Adrenal gland (tissue), 5 donors: ENCODE measurements around the gene PUM2.

ENCODE experiments used
- CTCF ChIP-seq, 6 experiments: fragments of 450-650 bp in 4 of 6; fragments of 200-600 bp in 2 of 6; sonication (generic) in 1 of 6; IDR thresholded peaks; 1 replicate in 5 of 6; 2 replicates in 1 of 6; pipeline versions ENCODE4 v1.5.1 to v1.8.0; 2016 to 2021; ENCODE audit warnings: antibody characterized with exemption in 6 of 6, mild to moderate bottlenecking in 2 of 6, moderate library complexity in 1 of 6
- POLR2A ChIP-seq, 2 donors: fragments of 450-650 bp; IDR thresholded peaks; one replicate each; pipeline ENCODE4 v1.6.1; 2017; ENCODE audit warnings: antibody characterized with exemption in 2 of 2, mild to moderate bottlenecking in 2 of 2, moderate library complexity in 1 of 2
- donor health status: DM: no; HTN: no; CAD: no.

GRCh38 chr2:20292984-20293383 lies 57.7 kb downstream of the PUM2 start:
- TF ChIP-seq POLR2A (IDR thresholded peaks at IDR 0.05) (no peak), CTCF (IDR thresholded peaks at IDR 0.05) (no peak)
